Measurements from ENCODE around the gene SFT2D1. TPM values are rescaled to one million over a fixed set of nuclear protein-coding genes. Genes with fewer than 3 reads are reported as not detected.
"Not testable (repeated sequence)": the region's sequence is repeated elsewhere in the genome, so short reads cannot be mapped to it uniquely, and the experiment has no call there.

The SFT2D1 gene
- total and polyA plus RNA-seq, 3 donors from 2014 or later: 45.7 to 68.3 (median 64.6) TPM

GRCh38 chr6:166351715-166352285, 9.5 kb upstream of the SFT2D1 start:
- Histone ChIP-seq H3K4me3 (no peak overlapping the region), H3K9me3 (no peaks in the 10 kb centered on the region), H3K27me3 (no peaks in the 10 kb centered on the region), H3K36me3 (ENCODE audit: low read depth, missing control alignments) (no peaks in the 10 kb centered on the region), H3K27ac (no peak overlapping the region), H3K4me1 (no peaks in the 10 kb centered on the region)
- WGBS, 2 donors: 38 to 45% methylated on average over 4 of the region's 4 CpGs
- TF ChIP-seq, protein P1, sequence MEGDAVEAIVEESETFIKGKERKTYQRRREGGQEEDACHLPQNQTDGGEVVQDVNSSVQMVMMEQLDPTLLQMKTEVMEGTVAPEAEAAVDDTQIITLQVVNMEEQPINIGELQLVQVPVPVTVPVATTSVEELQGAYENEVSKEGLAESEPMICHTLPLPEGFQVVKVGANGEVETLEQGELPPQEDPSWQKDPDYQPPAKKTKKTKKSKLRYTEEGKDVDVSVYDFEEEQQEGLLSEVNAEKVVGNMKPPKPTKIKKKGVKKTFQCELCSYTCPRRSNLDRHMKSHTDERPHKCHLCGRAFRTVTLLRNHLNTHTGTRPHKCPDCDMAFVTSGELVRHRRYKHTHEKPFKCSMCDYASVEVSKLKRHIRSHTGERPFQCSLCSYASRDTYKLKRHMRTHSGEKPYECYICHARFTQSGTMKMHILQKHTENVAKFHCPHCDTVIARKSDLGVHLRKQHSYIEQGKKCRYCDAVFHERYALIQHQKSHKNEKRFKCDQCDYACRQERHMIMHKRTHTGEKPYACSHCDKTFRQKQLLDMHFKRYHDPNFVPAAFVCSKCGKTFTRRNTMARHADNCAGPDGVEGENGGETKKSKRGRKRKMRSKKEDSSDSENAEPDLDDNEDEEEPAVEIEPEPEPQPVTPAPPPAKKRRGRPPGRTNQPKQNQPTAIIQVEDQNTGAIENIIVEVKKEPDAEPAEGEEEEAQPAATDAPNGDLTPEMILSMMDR (IDR thresholded peaks at IDR 0.05): no peak
- TF ChIP-seq POLR2A (IDR thresholded peaks at IDR 0.05): no peak
- no peak for DNase-seq
- intact Hi-C loops (cut with DNase I; ENCODE audit: low total_unique reads): no loop called here

DNA sequence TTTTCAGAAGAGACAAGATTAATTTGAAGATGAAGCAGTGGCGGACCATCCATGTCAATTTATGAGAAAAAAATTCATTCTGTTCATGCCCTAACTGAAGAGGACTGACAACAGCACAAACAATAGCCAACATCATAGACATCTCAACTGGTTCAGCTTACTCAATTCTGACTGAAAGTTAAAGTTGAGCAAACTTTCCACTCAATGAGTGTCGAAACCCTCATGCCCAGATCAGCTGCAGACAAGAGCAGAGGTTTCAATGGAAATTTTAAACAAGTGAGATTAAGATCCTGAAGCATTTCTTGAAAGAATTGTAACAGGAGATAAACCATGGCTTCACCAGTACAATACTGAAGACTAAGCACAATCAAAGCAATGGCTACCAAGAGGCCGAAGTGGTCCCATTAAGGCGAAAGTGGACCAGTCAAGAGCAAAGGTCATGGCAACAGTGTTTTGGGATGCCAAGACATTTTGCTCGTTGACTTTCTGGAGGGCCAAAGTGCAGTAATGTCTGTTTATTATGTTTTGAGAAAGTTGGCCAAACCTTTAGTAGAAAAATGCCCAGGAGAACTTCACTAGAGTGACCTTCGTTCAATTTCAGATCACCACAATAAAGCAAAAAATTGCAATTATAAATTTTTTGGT, 6.1 kb upstream of the SFT2D1 start:
- Histone ChIP-seq H3K27ac (no peak overlapping the region), H3K4me1 (no peaks in the 10 kb centered on the region), H3K27me3 (no peaks in the 10 kb centered on the region), H3K4me3 (no peak overlapping the region), H3K36me3 (ENCODE audit: low read depth, missing control alignments) (no peaks in the 10 kb centered on the region), H3K9me3 (no peaks in the 10 kb centered on the region)
- intact Hi-C loops (cut with DNase I; ENCODE audit: low total_unique reads): no loop called here
- DNase-seq: no peak
- WGBS, 2 donors: 88 to 90% methylated on average over 6 of the region's 6 CpGs
- TF ChIP-seq POLR2A (IDR thresholded peaks at IDR 0.05): no peak
- TF ChIP-seq, protein P1 (IDR thresholded peaks at IDR 0.05): no peak

DNA sequence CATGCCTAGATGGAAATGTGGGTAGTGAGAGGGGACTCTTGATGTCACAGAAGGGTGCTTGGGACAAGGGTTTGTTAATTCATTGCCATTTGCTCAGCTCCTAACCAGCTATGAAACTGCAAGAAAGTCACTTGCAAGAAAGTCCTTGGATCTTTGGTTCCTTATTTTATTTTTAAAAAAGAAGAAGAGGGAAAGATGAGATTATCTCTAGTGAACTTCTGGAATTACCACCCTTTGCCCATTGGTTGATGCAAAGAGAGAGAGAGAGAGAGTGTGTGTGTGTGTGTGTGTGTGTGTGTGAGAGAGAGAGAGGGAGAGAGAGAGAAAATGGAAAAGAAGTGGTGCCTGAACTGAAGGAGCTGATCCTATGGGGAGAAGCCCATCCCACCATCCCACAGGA, 4.6 kb upstream of the SFT2D1 start:
- H3K36me3 ChIP-seq (ENCODE audit: low read depth, missing control alignments): no peaks in the 10 kb centered on the region
- no peak for TF ChIP-seq POLR2A (IDR thresholded peaks at IDR 0.05)
- TF ChIP-seq, protein P1 (IDR thresholded peaks at IDR 0.05): no peak
- H3K27ac ChIP-seq: no peak overlapping the region
- DNase-seq: no peak
- H3K4me3 ChIP-seq: no peak overlapping the region
- intact Hi-C loops (cut with DNase I; ENCODE audit: low total_unique reads): no loop called here
- H3K4me1 ChIP-seq: no peaks in the 10 kb centered on the region
- no peaks in the 10 kb centered on the region for H3K27me3 ChIP-seq
- no peaks in the 10 kb centered on the region for H3K9me3 ChIP-seq

DNA sequence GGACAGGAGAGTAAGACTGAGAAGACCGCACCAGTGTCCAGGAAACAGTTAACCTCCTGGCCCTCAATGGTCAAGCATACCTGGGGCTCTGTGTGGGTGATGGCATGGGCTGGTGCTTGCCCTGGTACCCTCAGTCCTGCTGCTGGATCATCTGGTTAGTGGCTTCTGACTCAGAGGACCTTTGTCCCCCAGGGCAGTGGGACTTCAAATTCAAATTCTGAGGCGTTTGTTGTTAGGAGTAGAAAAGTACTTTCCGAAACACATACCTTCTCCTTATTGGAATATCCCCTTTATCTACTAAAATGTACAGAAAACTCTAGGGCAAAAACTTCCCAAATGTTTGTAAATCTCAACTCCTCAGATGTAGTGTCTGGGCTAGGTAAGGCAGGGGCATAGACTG, 4.1 kb upstream of the SFT2D1 start:
- Histone ChIP-seq H3K27ac (no peak overlapping the region), H3K4me1 (peaks cover 4% of the 10 kb centered on the region), H3K27me3 (no peaks in the 10 kb centered on the region), H3K36me3 (ENCODE audit: low read depth, missing control alignments) (no peaks in the 10 kb centered on the region), H3K9me3 (no peaks in the 10 kb centered on the region), H3K4me3 (no peak overlapping the region)
- TF ChIP-seq POLR2A (IDR thresholded peaks at IDR 0.05): no peak
- TF ChIP-seq, protein P1 (IDR thresholded peaks at IDR 0.05): no peak
- intact Hi-C loops (cut with DNase I; ENCODE audit: low total_unique reads): no loop called here
- 88 to 90% methylated on average over 3 of the region's 3 CpGs for WGBS, 2 donors
- DNase-seq: no peak

- H3K36me3 ChIP-seq (ENCODE audit: low read depth, missing control alignments); H3K4me3 ChIP-seq; DNase-seq; H3K9me3 ChIP-seq; intact Hi-C loops (cut with DNase I; ENCODE audit: low total_unique reads); H3K27ac ChIP-seq; H3K27me3 ChIP-seq: not testable (repeated sequence)
- 79 to 83% methylated on average over 9 of the region's 9 CpGs for WGBS, 2 donors
- H3K4me1 ChIP-seq: peaks cover 12% of the 10 kb centered on the region
Observed at GRCh38 chr6:166345672-166346071, 3.3 kb upstream of the SFT2D1 start.

- peaks cover 16% of the 10 kb centered on the region for H3K4me1 ChIP-seq
- H3K9me3 ChIP-seq; H3K4me3 ChIP-seq; DNase-seq; intact Hi-C loops (cut with DNase I; ENCODE audit: low total_unique reads); H3K27ac ChIP-seq; H3K36me3 ChIP-seq (ENCODE audit: low read depth, missing control alignments); H3K27me3 ChIP-seq: not testable (repeated sequence)
- 85 to 86% methylated on average over 2 of the region's 2 CpGs for WGBS, 2 donors
Observed at GRCh38 chr6:166344921-166345320, 2.6 kb upstream of the SFT2D1 start.

Measured in testis (tissue), 3 donors.